MM.1S (cell line): ENCODE results near the gene CYS1.

Experiments used
- CTCF ChIP-seq: fragments of 300-600 bp; sonication (generic); IDR thresholded peaks from 2 replicates; pipeline ENCODE4 v1.5.1; 2016; ENCODE audit warnings: antibody characterized with exemption, low read length, mixed read lengths
- EZH2 ChIP-seq: fragments of 300-600 bp; sonication (generic); optimal IDR thresholded peaks from 2 replicates; pipeline ENCODE3; 2017; ENCODE audit warnings: low read depth, mild to moderate bottlenecking, antibody characterized with exemption, low read length, mixed read lengths
- EZH2phosphoT487 ChIP-seq: fragments of 300-600 bp; sonication (generic); IDR thresholded peaks from 2 replicates; pipeline ENCODE4 v1.6.1; 2018; ENCODE audit warnings: antibody characterized with exemption, low read length

- TF ChIP-seq CTCF, result no peak
- TF ChIP-seq EZH2, result no peak
- no peak for TF ChIP-seq EZH2phosphoT487
Observed at GRCh38 chr2:10078704-10079265, 1.4 kb downstream of the CYS1 start.
